Ovary (tissue), 9 donors: ENCODE data around the gene SSC4D. TPM values are rescaled to one million over a fixed set of nuclear protein-coding genes. Genes with fewer than 3 reads are reported as not detected.

Experiments used
- DNase-seq, 5 donors: peaks; one replicate each; pipeline ENCODE4 v3.0.0-alpha.2; 2019 to 2020
- H3K27ac ChIP-seq, 2 donors: fragments of 200-600 bp; one replicate each; pipeline versions ENCODE4 v1.5.1 to v1.8.0; 2019 to 2022
- H3K27me3 ChIP-seq: fragments of 200-600 bp; one replicate; pipeline ENCODE4 v1.8.0; 2022
- H3K36me3 ChIP-seq: fragments of 200-600 bp; sonication (generic); one replicate; pipeline ENCODE4 v1.5.1; 2019
- H3K4me1 ChIP-seq: one replicate; pipeline ENCODE4 v1.8.1; 2013; ENCODE audit warnings: mild to moderate bottlenecking, moderate library complexity; ENCODE audit not compliant: insufficient read depth
- H3K4me3 ChIP-seq: fragments of 200-600 bp; sonication (generic); one replicate; pipeline ENCODE4 v1.5.1; 2017
- H3K9me3 ChIP-seq, 2 donors: fragments of 200-600 bp in 1 of 2; sonication (generic) in 1 of 2; one replicate each; pipeline versions ENCODE4 v1.5.1 to v1.8.1; 2013 to 2019; ENCODE audit warnings: mild to moderate bottlenecking in 1 of 2, moderate library complexity in 1 of 2
- CTCF ChIP-seq, 3 donors: fragments of 450-650 bp in 2 of 3; fragments of 200-600 bp in 1 of 3; IDR thresholded peaks; one replicate each; pipeline versions ENCODE4 v1.5.1 to v1.8.0; 2016 to 2022; ENCODE audit warnings: antibody characterized with exemption in 3 of 3, mild to moderate bottlenecking in 1 of 3
- EP300 ChIP-seq: sonication (generic); formaldehyde crosslinking; IDR thresholded peaks from one replicate; pipeline ENCODE4 v1.6.1; 2017; ENCODE audit warnings: antibody characterized with exemption
- POLR2A ChIP-seq: fragments of 450-650 bp; IDR thresholded peaks from one replicate; pipeline ENCODE4 v1.6.1; 2017; ENCODE audit warnings: antibody characterized with exemption, mild to moderate bottlenecking, moderate library complexity
- WGBS, 3 donors: extraction: QIAGEN DNeasy Blood & Tissue Kit in 1 of 3; methylation state at CpG; one replicate each; pipeline versions ENCODE4 v1.1.5 to v1.1.7; 2013 to 2017; 5-methylcytosine and 5-hydroxymethylcytosine counted together
- intact Hi-C, 4 donors: fragments of 100-400 bp; cut with DNase I; formaldehyde crosslinking; loops; one replicate each; pipeline versions ENCODE4 v1.11.0 to v1.15.1; 2022 to 2023
- polyA plus RNA-seq, 2 donors: library from polyadenylated mRNA; stranded (reverse); fragments of 200-250 nt in 1 of 2; fragments of 350-450 nt in 1 of 2; fragmentation: Illumina TruSeq in 1 of 2; extraction: RNeasy Lipid Tissue Mini Kit (QIAGEN cat#74804) in 1 of 2; gene quantifications; one replicate each; pipeline ENCODE4 v1.2.3, GENCODE V29; 2013 to 2014
- total RNA-seq, 7 donors: library from RNA; depleted of rRNA in 2 of 7; stranded (reverse); fragments of >200 nt in 2 of 7; fragmentation: NEBNext Ultra II Directional in 3 of 7; extraction: Animal tissue kit (Norgen Biotek cat#: 25700) in 3 of 7; gene quantifications; one replicate each; pipeline versions ENCODE4 v1.1.0 to v1.2.4, GENCODE V29; 2016 to 2023
- donor health status: DM: no; HTN: no; CAD: no; lungs with moderate emphysema.
- donor health status: DM: no; HTN: no; CAD: no.
- donor health status: Bipolar disorder and iron deficiency.
- donor health status: DM: yes; HTN: yes; CAD: no.
- donor health status: DM: no; HTN: no; CAD: no.
- donor health status: DM: yes; HTN: yes; CAD: no.

Gene SSC4D
- total and polyA plus RNA-seq, 9 donors: 0.48 to 2.6 (median 1.0) TPM

DNA sequence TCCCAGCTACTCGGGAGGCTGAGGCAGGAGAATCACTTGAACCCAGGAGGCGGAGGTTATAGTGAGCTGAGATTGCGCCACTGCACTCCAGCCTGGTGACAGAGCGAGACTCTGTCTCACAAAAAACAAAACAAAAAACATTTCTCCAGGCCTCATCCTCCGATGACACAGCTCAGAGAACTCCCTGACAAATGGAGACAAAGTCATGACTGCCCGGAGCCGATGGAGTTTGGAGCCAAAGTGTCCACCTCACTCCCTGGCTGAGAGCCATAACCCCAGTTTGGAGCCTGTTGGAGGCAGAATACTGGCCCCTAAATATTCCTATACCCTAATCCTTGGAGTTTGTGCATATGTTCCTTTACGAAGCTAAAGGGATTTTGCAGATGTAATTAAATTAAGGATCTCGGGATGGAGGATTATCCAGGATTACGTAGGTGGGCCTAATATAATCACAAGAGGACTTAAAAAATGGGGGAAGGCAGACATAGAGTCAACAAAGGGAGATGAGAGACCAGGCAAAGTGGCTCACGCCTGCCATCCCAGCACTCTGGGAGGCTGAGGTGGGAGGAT lies 22.7 kb downstream of the SSC4D start:
- WGBS, 3 donors: 85 to 91% (median 88%) methylated on average over 11 of the region's 11 CpGs
- H3K27ac ChIP-seq: no peak overlapping the region

GRCh38 chr7:76383089-76383944 lies 26.2 kb downstream of the SSC4D start:
- no peak for DNase-seq

More for the DNA sequence above, 22.7 kb downstream of the SSC4D start:
- no peak for TF ChIP-seq CTCF (IDR thresholded peaks at IDR 0.05)
- TF ChIP-seq POLR2A: no peak
- no peak for TF ChIP-seq EP300
- Histone ChIP-seq H3K4me1 (no peaks in the 10 kb centered on the region), H3K36me3 (no peaks in the 10 kb centered on the region), H3K4me3 (no peak overlapping the region), H3K9me3 (no peaks in the 10 kb centered on the region), H3K27me3 (no peaks in the 10 kb centered on the region)
- DNase-seq: no peak
- intact Hi-C loops: no loop called here

GRCh38 chr7:76381814-76382213 lies 27.7 kb downstream of the SSC4D start:
- 88 to 95% (median 95%) methylated on average over 7 of the region's 7 CpGs for WGBS, 3 donors
- Histone ChIP-seq H3K4me1 (peaks cover 15% of the 10 kb centered on the region), H3K36me3 (no peaks in the 10 kb centered on the region), H3K27me3 (no peaks in the 10 kb centered on the region), H3K9me3 (no peaks in the 10 kb centered on the region), H3K4me3 (no peak overlapping the region), H3K27ac (no peak overlapping the region)
- no peak for DNase-seq
- intact Hi-C loops: no loop called here
- TF ChIP-seq POLR2A (no peak), CTCF (IDR thresholded peaks at IDR 0.05) (no peak), EP300 (no peak)

More at GRCh38 chr7:76383089-76383944, 26.2 kb downstream of the SSC4D start:
- 71% methylated on average over 13 of the region's 13 CpGs for WGBS, 3 donors
- Histone ChIP-seq H3K27me3 (no peaks in the 10 kb centered on the region), H3K4me3 (no peak overlapping the region), H3K27ac (no peak overlapping the region), H3K36me3 (no peaks in the 10 kb centered on the region), H3K9me3 (no peaks in the 10 kb centered on the region), H3K4me1 (peaks cover 6% of the 10 kb centered on the region)
- intact Hi-C loops: no loop called here
- TF ChIP-seq POLR2A (no peak), CTCF (IDR thresholded peaks at IDR 0.05) (no peak), EP300 (no peak)

GRCh38 chr7:76380623-76380966 lies 28.9 kb downstream of the SSC4D start:
- Histone ChIP-seq H3K27ac (peak overlapping the region; percentile 59 to 80), H3K36me3 (no peaks in the 10 kb centered on the region), H3K4me3 (peak overlapping the region; percentile 37), H3K9me3 (no peaks in the 10 kb centered on the region), H3K27me3 (no peaks in the 10 kb centered on the region), H3K4me1 (peaks cover 15% of the 10 kb centered on the region)
- DNase-seq: peak in 2 of 5 donors; percentile 43 to 52
- 35 to 41% (median 39%) methylated on average over 7 of the region's 7 CpGs for WGBS, 3 donors
- intact Hi-C loops: no loop called here
- no peak for TF ChIP-seq EP300
